Activated gamma-delta T cell treated with anti-CD3 and anti-CD28 coated beads, Interleukin-2, amount 50 U/mL, for 16 hours (primary cell): ENCODE measurements around the gene EFCC1.

ENCODE experiments used
- DNase-seq: peaks from one replicate; pipeline ENCODE4 v3.0.0-alpha.2; 2020; ENCODE audit warnings: low read depth

The EFCC1 gene

GRCh38 chr3:129001101-129001805 is at the start of gene EFCC1:
EFCC1 (plus strand) TSS chr3:129001304; CDS start chr3:129001629, 325 bp downstream.
- no peak for DNase-seq

GRCh38 chr3:128956440-128956839 is 44.7 kb upstream of the EFCC1 start:
- no peak for DNase-seq

DNA sequence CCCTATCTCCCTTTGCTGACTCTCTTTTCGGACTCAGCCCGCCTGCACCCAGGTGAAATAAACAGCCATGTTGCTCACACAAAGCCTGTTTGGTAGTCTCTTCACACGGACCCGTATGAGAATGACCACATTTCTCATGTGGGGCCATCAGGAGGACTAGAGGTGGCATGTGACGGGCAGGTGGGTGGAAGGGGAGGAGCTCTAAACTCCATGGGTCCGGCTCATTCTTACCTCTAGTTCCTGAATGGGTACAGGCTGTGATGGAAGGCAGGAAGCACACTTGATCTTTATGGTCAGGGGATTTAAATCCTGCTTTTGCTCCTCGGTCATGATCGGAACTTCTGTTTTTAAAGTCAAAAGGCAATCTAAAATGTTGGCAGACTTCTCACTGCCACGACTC is 35.8 kb upstream of the EFCC1 start:
- DNase-seq = no peak

DNA sequence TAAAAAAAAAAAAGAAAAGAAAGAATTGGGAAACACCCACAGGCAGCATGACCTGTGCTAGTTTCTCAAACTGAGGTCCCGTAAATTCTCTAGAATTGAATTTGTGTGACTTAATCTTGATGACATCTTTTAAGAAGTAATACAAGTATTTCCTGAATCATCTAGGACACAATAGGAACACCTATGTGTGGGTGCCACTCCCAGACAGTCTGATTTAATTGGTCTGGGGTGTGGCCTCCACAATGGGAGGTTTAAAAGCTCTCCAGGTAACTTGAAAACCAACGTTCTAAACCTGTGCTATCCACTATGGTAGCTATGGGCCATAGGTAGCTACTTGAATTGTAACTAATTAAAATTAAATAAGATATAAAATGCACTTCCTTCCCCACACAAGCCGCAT is 35.3 kb upstream of the EFCC1 start:
- no peak for DNase-seq

DNA sequence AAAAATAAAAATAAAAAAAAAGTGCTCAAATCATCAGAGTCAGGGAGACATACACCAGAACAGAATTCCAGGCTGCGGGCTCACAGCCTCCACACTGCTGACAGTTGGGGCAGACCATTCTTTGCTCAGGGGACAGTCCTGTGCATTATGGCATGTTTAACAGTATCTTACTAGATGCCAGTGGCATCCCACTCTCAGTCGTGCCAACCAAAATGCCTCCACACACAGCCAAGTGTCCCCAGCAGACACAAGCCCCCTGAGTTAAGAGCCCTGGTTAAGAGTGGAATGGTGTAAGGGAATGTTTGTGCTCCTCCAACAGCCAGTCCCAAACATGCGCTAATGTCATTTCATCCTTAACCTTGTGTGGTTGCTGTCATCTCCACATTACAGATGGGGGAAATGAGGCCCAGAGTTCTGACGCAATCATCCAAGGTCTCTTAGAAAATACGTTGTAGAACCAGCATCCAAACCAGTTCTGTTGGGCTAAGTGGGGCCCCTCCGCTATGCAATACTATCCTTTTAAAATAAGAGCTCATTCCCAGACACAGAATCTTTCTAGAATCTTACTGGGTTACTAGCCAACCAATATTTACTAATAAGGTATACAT is 33.3 kb upstream of the EFCC1 start:
- no peak for DNase-seq

- peak; percentile 39 for DNase-seq
Observed at GRCh38 chr3:128969993-128970739, 30.9 kb upstream of the EFCC1 start.

- DNase-seq = no peak
Observed at GRCh38 chr3:128970740-128971047, 30.4 kb upstream of the EFCC1 start.

DNA sequence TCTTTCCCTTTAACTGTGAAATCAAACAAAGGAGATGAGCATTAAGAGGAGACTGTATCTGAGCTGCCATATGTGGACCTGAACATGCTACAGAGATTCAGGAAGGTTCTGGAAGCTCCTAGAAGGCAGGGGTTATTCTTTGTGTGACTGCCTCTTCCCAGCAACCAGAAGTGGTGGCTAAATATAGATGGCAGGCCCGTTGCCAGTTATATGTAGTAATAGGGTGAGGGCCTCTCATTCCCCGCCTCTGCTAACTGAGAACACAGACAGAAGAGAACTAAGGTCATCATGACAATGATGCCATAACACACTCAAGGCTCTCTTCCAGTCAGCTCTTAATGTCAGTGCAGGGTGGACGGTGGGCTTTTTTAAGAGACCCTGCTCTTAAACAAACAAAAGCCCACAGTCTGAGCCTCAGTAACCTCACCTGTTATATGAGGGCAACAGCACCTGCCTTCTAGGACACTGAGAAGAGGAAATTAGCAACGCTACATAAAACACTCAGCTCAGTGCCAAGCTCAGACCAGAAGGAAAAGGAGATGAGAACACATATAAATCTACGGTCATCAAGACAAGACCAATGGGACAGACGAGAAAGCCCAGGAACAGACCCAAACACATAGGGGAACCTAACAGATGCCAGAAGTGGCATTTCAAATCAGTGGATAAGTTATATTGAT is 29.5 kb upstream of the EFCC1 start:
- DNase-seq = no peak

DNA sequence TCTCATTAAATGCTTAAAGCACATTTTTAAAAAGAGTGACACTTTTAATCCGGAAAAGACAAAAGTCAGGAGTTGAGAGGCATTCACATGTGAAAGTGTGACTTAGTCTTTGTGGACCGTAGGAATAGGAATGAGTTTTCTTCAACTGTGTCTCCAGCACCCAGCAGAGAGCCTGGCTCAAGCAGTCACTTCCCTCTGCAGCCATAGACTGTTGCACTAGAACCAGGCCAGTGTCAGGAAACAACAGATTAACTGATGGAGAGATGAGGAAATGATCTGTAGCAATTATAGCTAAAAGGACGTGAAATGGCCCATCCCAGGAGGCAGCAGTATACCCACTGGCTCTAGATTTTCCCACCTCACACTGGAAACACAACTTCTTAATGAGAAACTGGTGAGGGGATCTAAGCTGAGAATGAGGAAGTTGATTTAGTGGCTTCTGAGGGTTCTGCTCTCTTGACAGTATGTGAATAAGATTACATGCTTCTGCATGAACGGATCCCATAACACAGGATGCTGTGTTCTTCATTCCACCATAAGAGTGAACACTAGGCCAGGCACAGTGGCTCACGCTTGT is 27.0 kb upstream of the EFCC1 start:
- no peak for DNase-seq

GRCh38 chr3:128975276-128975675 is 25.8 kb upstream of the EFCC1 start:
- DNase-seq = no peak

- DNase-seq = no peak
Observed at GRCh38 chr3:128983293-128984069, 17.6 kb upstream of the EFCC1 start.

DNA sequence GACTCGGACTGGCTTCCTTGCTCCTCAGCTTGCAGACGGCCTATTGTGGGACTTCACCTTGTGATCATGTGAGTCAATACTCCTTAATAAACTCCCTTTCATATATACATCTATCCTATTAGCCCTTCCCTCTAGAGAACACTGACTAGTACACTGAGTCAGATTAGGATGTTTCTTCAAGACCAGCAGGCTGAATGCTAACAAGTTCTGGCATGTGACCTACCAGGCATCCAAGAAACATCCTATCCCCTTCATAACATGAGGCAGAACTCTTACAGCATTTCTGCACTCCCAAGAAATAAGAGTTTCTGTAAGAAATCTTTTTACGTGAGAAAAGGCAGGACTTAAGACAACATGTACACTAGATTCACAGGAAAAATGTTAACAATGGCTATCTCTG is 16.5 kb upstream of the EFCC1 start:
- no peak for DNase-seq

DNA sequence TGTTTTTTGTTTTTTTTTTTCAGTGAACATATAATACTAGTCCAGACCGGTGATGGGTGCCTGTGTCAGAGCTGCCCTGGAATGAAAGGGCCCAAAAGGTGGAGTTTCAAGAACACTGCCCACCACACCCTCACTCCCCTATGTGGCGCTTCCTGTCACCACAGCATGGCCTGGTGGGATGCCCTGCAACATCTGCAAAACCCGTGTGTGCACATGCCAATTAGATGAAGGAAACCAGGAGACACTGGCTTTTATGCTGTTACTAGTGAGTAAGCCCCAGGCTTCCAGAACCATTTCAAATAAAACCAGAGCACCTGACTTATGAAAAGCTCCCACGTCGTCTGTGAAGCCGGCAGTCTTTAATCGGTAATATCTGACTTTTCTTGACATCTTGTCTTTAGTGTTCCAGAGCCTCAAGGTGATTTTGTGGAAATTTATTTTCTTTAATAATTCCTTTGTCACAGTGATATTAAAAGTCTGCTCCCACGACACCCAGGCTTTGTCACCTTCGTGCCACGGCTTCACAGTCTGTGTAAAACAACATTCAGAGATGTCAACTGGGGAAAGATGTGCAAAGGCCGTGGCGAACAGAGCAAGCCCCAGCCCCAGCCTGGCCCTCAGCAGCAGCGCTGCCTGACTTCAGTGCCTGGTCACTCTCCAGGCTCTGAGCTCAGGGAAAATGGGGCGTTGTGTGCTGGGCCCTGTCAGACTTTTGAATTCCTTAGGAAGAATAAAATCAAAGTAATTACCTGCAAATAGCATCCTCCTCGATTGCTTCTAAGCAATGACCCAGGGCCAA is 13.6 kb upstream of the EFCC1 start:
- no peak for DNase-seq

- no peak for DNase-seq
Observed at GRCh38 chr3:128988286-128988685, 12.8 kb upstream of the EFCC1 start.

- no peak for DNase-seq
Observed at GRCh38 chr3:128991355-128991895, 9.7 kb upstream of the EFCC1 start.

GRCh38 chr3:128992926-128993460 is 8.1 kb upstream of the EFCC1 start:
- no peak for DNase-seq

DNA sequence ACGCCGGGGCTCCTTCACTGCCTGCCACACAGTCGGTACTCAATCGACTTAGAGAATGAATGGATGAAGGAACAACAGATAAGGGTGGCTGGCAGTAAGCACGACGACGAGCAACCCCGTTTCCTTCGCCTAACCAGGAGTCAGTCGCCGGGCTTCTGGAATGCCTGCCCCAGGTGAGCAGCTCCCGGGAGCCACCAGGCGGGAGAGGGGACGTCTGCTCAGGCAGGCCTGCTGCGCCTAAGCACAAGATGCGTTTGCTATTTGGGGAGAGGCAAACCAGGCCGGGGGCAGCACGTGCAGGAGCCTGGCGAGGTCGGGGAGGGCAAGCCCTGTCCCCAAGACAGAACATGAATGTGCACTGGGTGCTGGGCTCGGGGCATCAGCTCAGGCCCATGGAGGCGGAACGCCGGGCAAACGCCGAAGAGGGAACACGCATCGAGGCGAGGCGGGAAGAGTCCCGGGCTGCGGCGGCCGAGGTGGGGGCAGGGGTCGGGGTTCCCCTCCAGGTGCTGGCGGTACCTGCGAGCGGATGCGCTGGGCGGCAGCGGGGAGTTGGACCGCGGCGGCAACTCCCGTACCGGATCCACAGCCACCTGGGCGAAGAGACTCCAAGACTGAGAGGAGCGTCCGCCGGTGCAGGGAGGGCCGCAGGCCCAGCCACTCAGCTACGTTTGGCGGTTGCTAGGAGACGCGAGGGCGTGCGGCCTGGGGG is 7.5 kb upstream of the EFCC1 start, which contains the start of gene CFAP92:
CFAP92 (minus strand) TSS at position 616 of the 712 bp plus-strand sequence. CDS start 772 bp downstream, outside the sequence.
- DNase-seq = peak; percentile 81

DNA sequence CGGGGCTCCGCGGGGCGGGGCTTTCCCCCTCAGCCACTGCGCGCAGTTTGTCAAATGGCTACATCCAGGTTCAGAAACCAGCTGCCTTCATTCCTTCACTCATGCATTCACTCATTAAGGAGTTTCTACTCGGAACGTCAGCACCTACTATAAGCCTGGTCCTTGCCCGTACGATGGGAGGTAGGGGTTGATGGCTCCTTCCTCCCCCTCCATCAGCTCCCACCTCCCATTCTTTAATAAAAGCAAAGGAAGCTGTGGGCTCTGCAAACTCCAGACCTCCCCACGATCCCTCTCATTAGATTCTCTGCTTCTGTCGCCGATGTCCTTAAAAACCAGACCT is 7.0 kb upstream of the EFCC1 start:
- no peak for DNase-seq
